Stimulated activated CD4-positive, alpha-beta T cell treated with anti-CD3 and anti-CD28 coated beads, TNF-alpha, amount 100 ng/mL, for 1 hour (primary cell): Measurements from ENCODE around the gene XPO5.

Experiments used
- DNase-seq, 3 donors: peaks; one replicate each; pipeline ENCODE4 v3.0.0-alpha.2; 2020; ENCODE audit warnings: low read depth in 3 of 3, low spot score in 1 of 3

XPO5 gene

DNA sequence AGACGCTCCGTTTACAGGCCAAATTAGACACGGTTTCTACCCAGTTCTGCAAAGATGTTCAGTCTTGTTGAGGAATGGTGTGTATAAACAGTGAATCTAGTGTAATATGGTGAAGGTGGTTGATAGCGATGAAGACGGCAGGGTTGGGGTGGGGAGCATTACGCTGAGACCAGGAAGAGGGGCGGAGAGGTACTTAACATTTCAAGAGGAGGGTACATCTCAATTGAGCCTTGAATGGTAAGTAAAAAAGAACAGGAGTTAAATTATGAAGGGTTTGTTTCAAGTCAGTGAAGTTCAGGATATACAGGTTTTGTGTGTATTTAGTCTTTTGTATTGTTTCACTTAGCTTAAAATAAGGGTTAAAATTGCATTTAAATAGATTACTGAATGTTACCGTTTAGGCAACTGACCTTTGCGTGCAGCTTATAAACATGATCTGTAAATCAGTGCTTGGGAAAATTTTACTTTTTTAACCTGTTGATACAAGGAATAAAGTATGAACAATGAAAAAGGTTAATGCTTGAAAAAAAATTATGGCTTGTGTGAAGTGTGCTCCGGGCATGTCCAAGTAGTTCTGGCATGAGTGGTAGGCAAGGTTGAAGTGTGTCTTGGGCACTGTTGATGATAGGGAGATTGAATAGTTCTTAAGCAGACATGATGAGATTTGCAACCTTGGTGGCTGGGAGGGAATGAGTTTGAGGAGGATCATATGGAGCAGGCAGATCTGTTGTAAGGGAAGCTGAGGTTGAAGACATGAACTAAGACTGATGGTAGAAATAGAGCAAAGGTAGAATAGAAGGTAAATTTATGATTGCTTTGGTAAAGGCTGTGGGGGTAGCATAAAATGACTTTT is 58.1 kb downstream of the XPO5 start:
- no peak for DNase-seq

DNA sequence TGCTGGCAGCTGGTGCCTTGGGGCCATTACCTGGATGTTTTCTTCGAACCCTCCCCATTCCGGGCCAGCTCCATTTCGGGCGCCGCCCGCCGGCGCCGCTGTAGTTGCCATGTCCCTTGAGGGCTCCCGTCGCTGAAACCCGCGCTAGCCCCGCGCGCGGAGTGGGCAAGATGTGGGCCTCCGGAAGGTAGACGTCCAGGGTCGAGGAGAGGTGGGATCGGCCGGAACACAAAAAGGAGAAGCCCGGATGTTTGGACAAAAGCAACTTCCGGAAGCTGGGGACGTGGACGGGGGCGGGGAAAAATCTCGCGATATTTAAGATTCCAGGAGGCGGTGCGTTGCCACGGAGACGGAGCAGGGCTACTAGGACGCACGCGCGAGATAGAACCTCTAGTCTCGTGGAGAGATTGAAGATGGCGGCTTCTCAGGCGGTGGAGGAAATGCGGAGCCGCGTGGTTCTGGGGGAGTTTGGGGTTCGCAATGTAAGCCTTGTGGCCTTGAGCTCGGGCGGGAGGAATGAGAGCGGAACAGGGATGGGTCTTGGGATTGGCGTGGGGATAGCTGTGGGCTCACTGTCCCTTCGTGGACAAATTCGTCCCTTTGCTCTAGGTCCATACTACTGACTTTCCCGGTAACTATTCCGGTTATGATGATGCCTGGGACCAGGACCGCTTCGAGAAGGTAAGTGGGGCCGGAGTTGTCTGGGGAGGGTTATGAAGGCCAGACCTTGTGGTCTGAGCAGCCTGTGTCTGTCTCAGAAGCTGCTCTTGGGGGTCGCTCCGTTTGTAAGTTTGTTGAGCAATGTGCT is 58.9 kb downstream of the XPO5 start, which contains the start of the genes POLR1C and YIPF3:
Gene POLR1C, plus strand, starts transcription at position 393 of the 808 bp plus-strand sequence. Its CDS starts 21 bp downstream, at position 414.
Gene YIPF3, minus strand, starts transcription at position 230 of the 808 bp plus-strand sequence. Its CDS starts 119 bp downstream, at position 111.
- peak; percentile 91 to 93 (median 92) for DNase-seq

DNA sequence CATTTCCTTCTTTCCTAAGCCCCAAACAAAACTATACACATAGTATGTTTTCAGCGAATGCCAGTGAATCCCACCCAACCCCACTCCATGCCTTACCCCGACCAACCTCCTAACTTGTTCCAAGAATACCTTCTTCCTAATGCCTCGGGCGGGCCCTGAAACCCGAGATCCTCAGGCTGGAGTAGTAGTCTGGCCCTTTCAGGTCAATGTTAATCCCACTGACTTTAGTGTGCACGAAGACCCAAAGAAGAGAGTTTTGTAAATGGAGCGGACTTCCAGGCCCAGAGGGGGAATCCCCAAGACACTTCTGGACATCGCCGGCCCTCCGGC is 59.5 kb downstream of the XPO5 start:
- DNase-seq, result no peak

DNA sequence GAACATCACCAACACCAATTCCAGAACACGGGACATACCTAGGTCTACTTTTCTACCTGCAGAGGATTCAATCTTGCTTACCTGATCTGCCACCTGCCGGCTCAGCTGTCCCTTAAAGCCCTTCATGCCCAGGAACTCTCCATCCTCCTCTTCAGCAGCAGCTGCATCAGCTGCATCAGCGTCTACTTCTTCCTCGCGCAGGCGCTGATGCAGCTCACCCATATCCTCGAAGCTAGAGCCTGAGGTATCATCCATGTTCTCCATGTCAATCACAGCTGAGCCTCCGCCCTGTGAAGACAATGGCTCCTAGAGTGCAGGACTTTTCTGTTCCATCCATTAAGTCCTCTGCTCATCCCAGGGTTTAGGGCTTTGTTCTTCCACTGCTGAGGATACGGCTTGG is 60.0 kb downstream of the XPO5 start:
- DNase-seq, result no peak

DNA sequence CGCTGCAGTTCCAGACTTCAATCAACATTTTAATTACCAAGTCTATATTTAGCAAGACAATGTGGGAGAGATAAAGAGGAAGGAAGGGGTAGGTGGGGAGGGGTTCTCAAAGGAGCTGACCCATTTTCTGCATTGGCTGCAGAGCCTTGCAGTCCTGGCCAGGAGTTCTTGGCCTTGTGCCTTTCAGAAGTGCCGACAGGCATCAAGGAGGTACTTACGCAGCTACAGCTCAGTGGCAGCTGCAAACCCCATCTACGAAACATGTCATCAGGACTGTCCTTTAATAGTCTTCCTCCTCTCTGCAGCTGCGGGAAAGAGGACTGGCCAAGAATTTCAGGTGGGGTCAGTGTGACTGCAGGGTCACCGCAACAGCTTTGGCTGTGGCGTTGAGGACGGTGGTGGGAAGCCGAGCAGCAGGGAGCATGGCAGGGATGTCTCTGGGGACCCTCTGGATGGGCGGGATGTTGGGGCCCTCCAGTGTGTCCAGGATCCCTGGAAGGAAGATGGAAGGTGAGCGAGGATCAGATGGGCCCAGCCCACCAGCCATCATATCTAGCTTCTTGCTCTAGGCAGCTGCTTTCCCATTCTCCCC is 63.9 kb downstream of the XPO5 start:
- no peak for DNase-seq

DNA sequence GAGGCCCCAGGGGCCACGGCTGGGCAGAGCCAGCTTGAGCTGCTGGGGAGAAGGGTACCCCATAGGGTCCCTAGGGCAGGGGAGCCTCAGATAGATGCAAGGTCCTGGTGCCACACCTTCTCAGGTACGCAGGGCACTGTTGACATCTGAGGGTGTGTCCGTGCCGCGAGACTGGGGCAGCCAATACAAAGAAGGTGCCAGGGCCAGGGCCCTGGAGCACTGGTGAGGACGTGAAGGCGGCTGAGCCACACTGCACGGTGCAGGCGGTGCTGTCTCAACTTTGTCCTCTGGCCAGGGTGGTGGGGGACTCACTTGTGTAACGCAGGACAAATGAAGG is 65.0 kb downstream of the XPO5 start:
- DNase-seq, result no peak

DNA sequence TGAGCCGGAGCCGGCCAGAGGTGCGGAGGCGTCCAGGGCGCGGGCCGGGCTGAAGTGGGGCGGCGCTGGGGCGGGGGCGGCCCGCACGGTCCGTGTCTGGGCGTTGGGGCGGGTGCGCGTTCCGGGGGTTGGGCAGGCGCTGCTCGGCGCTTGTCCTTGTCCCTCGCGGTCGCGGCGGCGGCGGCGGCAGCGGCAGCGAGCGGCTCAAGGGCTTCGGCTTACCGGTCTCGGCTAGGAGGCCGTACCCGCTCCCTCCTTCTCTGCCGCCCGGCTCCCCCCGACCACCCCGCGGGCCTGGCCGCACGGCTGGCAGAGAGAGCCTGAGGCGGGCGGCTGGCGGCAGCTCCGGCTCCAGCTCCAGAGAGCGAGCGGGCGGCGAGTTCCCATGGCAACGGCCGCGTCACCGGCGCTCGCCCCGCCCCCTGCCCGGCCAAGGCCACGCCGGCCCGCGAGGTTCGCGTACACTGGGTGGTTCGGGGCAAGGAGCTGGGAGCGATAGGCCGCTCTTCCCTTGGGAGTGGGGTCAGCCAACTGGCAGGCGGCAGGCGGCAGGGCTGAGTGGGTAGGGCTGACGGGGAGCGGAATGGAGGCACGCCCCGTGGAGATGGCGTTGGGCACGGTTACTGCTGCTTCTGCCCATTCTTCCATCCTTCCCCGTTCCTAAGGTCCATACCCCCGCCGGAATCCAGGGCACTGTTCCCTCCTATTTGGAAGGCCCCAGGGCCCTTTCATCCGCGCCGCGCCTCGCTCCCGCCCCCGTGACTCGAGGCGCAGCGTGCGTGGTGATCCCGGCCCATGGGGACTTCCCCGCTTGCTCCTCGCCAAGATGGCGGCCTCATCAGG is 65.6 kb downstream of the XPO5 start, which contains the start of gene LRRC73:
Gene LRRC73, minus strand, starts transcription at position 363 of the 843 bp plus-strand sequence. CDS start 561 bp downstream, outside the sequence.
- DNase-seq, result peak; percentile 29 to 77 (median 47)

DNA sequence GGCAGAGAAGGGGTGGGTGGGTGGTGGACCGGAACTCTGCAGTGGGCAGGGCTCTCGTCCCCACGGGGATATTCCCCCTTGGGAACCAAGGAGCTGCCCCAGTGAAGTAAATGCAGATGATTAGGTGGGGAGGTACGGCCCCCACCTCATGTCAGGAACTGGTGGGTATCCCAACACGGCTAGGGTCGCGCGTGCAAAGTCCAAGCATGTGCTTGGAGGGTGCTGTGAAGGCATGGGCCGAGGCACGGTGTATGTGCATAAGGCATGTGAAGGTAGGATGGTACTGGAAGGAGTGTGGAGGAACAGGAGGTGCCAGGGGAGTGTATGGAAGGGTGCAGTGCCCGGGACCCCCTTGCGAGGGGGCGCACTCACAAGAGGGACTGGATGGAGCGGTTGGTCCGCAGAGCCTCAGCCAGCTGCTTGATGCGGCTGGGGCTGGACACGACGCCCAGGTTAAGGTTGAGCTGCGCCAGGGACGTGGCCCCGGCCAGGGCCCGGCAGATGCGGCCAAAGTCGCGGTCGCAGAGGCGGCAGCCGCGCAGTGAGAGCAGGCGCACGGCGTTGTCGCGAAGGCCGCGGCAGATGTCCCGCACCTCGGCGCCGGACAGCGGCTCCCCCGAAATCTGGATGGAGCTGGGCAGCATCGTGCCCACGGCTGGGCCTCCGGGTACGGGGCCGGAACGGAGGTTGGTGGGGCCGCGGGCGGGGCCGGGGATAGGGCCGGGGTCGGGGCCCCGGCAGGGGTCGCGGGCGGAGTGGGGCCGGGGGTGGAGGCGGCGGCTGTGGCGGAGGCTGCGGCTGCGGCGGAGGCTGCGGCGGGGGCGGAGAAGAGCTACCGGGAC is 66.5 kb downstream of the XPO5 start:
- no peak for DNase-seq

DNA sequence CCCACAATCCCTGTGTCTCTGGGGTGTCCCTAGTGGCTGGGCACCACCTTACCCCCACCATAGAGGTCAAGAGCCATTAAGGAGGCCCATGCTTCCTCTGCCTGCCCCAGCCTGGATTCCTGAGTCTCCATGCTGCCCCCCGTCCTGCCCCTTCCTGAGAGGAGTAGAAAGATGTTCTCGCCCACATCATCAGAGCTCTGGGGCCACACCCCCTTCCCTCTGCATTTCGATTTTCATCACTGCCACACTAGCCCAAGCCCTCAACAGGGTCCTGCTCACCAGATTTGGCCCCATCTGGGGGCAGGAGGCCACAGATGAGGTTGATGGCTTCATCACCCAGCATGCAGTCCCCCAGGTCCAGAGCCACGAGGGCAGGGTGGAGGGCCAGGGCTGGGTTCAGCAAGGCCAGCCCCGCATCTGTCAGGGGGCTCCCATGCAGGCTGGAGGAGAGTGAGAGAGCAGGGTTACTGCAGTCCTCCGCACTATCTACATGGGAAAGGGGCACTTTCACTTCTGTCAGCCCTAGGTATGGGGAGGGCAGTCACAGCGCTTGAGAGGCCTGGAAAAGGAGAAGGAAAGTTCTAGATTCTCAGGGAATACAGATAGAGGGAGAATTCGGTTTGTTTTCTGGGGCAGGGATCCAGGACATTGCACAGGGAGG is 67.2 kb downstream of the XPO5 start:
- DNase-seq, result no peak

DNA sequence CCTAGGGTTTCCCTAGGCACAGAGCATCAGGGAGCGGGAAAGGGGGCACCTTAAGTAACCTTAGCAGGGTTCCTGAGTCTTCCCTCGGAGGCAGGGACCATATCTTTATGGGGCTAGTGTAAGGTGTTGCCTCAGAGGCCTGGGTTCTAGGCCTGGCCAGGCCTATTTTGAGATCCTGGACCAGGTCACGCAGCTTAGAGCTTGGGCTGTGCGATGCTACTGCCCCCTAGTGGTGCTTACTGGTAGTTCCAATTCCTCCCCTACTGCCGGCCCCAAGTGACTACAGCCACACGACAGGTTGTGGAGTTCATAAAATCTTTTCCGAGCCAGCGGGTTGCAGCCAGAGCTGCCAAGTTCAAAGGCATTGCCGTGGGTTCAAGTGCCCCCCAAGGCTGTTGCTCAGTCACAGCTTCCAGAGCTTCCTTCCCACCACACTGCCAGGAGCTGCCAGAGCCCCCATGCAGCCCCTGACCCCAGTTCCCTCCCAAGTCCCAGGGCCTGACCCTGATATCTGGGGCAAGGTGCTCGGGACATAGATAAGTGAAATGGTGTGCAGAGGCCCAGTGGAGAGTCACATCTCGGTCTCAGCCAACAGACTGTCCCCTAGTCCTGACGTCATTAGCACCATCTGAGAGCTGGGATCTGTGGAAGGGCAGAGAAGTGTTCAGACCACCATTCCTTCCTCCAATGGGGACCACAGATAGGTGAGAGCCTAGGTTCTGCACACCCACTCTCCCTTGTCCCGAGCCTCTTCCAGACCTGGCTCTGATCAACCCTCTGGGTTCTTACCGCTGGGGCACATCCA is 69.0 kb downstream of the XPO5 start:
- DNase-seq, result peak; percentile 42 to 65 (median 55)

DNA sequence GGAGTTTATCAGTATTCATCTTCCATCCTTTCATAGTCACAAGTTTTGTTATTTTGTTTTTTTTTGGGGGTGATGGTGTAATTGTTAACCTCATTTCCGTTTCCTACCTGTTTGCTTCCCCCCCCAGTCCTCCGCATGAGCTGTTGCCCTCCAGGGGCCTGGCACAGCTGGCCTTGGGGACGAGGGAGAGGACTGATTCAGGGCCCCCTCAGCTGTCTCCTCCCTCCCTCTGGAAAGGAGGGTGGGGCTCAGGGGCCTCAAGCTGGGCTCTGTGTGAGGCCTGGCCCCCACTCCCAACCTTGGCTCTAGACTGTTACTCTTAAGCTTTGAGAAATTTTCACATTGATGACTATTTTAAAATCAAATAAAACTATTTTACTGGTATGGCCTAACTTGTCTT is 69.7 kb downstream of the XPO5 start:
- DNase-seq, result no peak

DNA sequence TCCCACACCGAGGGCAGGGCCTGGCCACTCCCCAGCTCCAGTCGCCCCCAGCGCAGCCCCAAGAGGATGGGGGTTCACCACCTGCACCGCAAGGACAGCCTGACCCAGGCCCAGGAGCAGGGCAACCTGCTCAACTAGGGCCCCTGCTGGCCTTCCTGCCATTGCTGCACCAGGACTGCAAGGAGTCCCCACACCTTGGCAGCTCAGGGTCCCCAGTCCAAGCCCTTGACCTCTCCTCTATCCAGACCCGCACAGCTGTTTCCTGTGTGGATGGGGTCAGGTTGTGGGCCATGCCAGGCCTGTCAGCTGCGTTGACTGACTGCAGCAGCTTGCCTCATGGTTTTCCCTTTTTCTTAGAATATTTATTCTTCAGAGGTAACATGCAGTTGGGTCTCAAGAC is 70.1 kb downstream of the XPO5 start:
- DNase-seq, result no peak

DNA sequence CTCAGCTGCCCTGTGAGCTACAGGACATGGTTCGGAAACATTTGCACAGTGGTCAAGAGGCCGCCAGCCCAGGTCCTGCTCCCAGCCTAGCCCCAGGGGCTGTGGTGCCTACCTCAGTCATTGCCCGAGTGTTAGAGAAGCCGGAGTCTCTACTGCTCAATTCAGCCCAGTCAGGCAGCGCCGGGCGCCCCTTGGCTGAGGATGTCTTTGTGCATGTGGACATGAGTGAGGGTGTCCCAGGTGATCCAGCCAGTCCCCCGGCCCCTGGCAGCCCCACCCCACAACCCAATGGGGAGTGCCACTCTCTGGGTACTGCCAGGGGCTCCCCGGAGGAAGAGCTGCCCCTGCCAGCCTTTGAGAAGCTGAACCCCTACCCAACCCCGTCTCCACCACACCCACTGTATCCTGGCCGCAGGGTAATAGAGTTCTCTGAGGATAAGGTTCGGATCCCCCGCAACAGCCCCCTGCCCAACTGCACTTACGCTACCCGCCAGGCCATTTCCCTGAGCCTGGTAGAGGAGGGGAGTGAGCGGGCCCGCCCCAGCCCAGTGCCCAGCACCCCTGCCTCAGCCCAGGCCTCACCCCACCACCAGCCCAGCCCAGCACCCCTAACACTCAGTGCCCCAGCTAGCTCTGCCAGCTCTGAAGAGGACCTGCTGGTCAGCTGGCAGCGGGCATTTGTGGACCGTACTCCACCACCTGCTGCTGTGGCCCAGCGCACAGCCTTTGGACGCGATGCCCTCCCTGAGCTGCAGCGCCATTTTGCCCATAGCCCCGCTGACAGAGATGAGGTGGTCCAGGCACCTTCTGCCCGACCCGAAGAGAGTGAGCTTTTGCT is 70.9 kb downstream of the XPO5 start:
- DNase-seq, result no peak

DNA sequence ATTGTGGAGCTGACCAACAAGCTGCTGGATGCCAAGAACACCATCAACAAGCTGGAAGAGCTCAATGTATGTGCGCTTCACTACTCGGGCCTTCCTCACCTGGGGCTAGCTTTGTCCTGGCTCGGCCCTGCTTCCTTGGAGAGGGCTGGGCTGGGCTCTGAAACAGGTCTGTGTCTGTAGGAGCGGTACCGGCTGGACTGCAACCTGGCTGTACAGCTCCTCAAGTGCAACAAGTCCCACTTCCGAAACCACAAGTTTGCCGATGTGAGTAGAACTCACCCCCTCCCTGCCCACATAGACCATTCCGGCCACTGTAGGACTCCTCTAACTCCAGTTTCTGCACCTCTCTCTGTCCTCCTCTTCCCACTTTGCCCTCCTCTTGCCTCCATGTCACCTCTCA is 72.4 kb downstream of the XPO5 start:
- no peak for DNase-seq

DNA sequence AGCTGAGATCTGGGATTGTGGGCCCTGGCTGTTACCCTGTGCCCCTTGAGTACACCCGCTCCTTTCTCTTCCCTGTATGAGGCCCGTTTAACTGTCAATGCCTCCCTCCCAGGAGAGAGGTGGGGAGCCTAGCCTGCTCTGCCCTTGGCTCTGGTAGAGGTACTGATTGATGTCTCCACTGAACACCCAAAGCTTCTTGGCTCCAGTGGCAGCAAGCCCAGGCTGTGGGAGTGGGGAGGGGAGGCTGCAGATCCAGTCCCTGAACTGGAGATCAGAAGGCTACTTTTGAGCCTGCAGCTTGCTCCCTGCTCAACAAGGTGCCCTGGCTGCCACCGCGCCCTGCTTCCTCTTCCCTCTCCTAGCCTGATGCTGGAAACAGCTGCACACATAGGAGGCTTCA is 73.2 kb downstream of the XPO5 start:
- DNase-seq, result no peak

DNA sequence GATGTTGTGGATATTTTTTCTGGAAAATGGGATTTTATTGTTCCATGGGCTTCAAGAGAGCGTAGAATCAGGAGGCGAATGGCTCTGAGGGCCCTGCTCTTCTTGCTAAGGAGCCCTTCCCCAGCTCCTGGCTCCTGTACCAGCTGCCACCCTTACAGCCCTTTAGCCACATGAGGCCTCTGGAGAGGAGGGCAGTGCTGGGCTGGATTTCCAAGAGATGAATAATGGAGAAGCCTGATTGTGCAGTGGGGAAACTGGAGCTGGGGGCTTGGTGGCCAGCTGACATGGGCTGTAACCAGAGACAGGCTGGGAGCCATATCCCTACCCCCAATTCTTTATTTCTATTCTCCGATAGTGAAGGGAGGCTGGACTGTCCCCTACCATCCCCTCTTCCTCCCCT is 74.9 kb downstream of the XPO5 start:
- DNase-seq, result no peak

DNA sequence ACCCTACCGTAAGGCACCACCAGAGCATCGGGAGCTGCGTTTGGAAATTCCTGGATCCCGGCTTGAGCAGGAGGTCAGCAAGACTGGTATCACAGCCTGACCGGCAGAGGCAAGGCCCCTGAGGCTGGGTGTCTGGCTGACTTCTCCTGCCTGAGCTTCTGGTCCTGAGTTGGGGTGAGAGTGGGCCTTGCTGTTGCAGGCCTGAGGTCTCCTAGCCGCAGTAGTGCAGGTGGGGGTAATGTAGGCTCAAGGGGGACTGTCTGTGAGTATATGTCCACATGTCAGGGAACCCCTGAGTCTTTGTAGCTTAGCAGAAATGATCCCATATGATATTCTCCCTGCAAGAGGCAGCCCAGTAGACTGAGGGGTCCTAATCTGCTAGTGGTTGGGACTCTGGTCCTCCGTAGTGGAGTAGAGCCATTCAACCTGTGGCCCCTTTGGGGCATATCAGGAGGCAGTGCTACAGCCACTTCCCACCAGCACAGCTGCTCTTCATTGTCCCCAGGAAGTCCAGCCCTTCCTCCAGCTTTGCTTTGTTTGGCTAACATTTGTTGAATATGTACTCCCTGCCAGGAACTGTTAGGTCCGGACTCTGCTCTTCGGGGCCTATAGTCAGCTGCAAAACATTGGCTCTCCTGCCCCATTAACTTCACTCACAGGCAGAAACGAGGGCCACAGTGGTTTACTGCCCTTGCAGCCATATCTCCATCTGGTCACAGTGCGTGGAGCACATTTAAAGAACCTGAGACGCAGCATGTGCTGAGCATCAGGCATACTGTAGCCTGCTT is 76.6 kb downstream of the XPO5 start:
- no peak for DNase-seq
